GM12892 (cell line): Measurements from ENCODE around the gene GPT2.

Source experiments
- POLR2A ChIP-seq: IDR thresholded peaks from 2 replicates; pipeline ENCODE4 v1.6.1; 2011; ENCODE audit warnings: low read depth, low read length, control low read depth
- POLR2AphosphoS5 ChIP-seq: IDR thresholded peaks from 2 replicates; pipeline ENCODE4 v1.6.1; 2011; ENCODE audit warnings: low read depth, low read length, control low read depth
- TAF1 ChIP-seq: IDR thresholded peaks from 2 replicates; pipeline ENCODE4 v1.6.1; 2011; ENCODE audit warnings: low read depth, mild to moderate bottlenecking, control low read depth, low read length, borderline replicate concordance

DNA sequence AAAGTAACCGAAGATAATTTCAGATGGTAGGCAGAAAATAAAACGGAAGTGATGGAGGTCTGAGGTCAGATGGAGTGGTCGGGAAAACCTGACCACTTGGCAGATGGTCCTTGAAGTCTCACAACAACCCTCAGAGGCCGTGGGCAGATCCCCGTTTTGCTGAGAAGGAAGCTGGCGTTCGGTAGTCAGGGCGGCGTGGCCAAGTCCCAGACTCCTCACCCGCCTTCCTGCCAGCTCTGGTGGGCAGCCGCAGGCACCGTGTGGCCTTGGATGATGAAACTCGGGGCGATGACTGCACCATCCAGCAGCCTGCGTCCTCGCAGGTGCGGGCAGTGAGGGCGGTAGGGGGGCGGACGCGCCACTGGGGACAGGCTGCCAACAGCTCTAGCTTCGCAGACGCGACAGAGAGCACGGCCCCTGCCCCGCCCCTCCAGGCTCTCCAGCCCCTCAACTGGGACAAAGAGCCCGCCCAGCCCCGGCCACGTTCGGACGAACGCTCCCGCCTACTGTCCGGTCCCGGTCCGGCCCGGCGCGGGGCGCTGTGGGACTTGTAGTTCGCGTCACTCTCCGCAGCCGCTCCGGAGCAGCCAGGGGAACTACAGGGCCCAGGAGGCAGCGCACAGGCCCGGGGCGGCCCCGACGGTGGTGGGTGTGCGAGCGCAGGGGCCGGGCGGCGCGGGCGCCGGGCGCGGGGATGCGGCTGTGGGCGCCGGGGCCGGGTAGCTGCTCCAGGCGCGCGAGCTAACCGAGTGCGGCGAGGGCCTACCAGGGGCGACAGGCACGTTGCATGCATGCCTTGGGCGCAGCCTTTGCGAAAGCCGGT lies at the start of gene GPT2:
- TF ChIP-seq TAF1 = no peak
- TF ChIP-seq POLR2A = no peak
- TF ChIP-seq POLR2AphosphoS5 = no peak
